OCI-LY1 (cell line): ENCODE data around the gene DPH6.

ENCODE experiments used
- H2AFZ ChIP-seq: fragments of 200-600 bp; sonication (generic), shearing (Covaris generic); 2 replicates; pipeline ENCODE4 v1.6.0; 2014; ENCODE audit warnings: antibody characterized with exemption, mild to moderate bottlenecking, low read length
- H3F3A ChIP-seq: fragments of 200-600 bp; sonication (generic), shearing (Covaris generic); 2 replicates; pipeline ENCODE4 v1.6.0; 2014; ENCODE audit warnings: mild to moderate bottlenecking, antibody characterized with exemption, low read length, moderate library complexity; ENCODE audit not compliant: insufficient read depth
- H3K27ac ChIP-seq: fragments of 200-600 bp; sonication (generic); 2 replicates; pipeline ENCODE4 v1.5.1; 2014; ENCODE audit warnings: low read length, mixed run types, mild to moderate bottlenecking, low read depth; ENCODE audit not compliant: poor library complexity, severe bottlenecking
- H3K27me3 ChIP-seq: fragments of 200-600 bp; sonication (generic); 2 replicates; pipeline ENCODE4 v1.6.0; 2014; ENCODE audit warnings: antibody characterized with exemption, mild to moderate bottlenecking, low read length, moderate library complexity; ENCODE audit not compliant: insufficient read depth
- H3K36me3 ChIP-seq: fragments of 200-600 bp; sonication (generic); 2 replicates; pipeline ENCODE4 v1.6.1; 2014; ENCODE audit warnings: mild to moderate bottlenecking, antibody characterized with exemption, low read length, moderate library complexity, mixed read lengths; ENCODE audit not compliant: insufficient read depth
- H3K4me1 ChIP-seq: fragments of 200-600 bp; sonication (generic); 2 replicates; pipeline ENCODE4 v1.5.1; 2014; ENCODE audit warnings: mild to moderate bottlenecking, low read length, moderate library complexity; ENCODE audit not compliant: insufficient read depth, severe bottlenecking
- H3K4me2 ChIP-seq: fragments of 200-600 bp; sonication (generic), shearing (Covaris generic); 2 replicates; pipeline ENCODE4 v1.6.1; 2014; ENCODE audit warnings: low read length
- H3K4me3 ChIP-seq: fragments of 200-600 bp; sonication (generic); 2 replicates; pipeline ENCODE4 v1.5.1; 2014; ENCODE audit warnings: low read length, low read depth, mild to moderate bottlenecking, mixed read lengths; ENCODE audit not compliant: poor library complexity, severe bottlenecking
- H3K79me2 ChIP-seq: fragments of 200-600 bp; shearing (Covaris generic); 2 replicates; pipeline ENCODE4 v1.6.1; 2016; ENCODE audit warnings: mixed run types, low read length, mixed read lengths; ENCODE audit not compliant: insufficient read depth
- H3K9ac ChIP-seq: fragments of 200-600 bp; sonication (generic), shearing (Covaris generic); 2 replicates; pipeline ENCODE4 v1.6.1; 2014; ENCODE audit warnings: mild to moderate bottlenecking, low read length, mixed read lengths
- H3K9me2 ChIP-seq: fragments of 200-600 bp; sonication (generic), shearing (Covaris generic); 2 replicates; pipeline ENCODE4 v1.6.1; 2014; ENCODE audit warnings: low read depth, mild to moderate bottlenecking, low read length, mixed read lengths
- H3K9me3 ChIP-seq: fragments of 200-600 bp; shearing (Covaris generic); 2 replicates; pipeline ENCODE4 v1.6.1; 2014; ENCODE audit warnings: low read length, mixed read lengths
- H4K20me1 ChIP-seq: fragments of 200-600 bp; sonication (generic), shearing (Covaris generic); 2 replicates; pipeline ENCODE4 v1.6.0; 2016; ENCODE audit warnings: mild to moderate bottlenecking, low read length; ENCODE audit not compliant: insufficient read depth
- CTCF ChIP-seq: fragments of 200-600 bp; sonication (generic), shearing (Covaris generic); IDR thresholded peaks from 2 replicates; pipeline ENCODE4 v1.5.1; 2017; ENCODE audit warnings: mild to moderate bottlenecking, antibody characterized with exemption, low read length, moderate library complexity, mixed read lengths
- EZH2 ChIP-seq: fragments of 200-600 bp; sonication (generic), shearing (Covaris generic); IDR thresholded peaks from 2 replicates; pipeline ENCODE4 v1.8.0; 2017; ENCODE audit warnings: borderline replicate concordance, mixed run types, mild to moderate bottlenecking, antibody characterized with exemption, low read length, moderate library complexity, mixed read lengths

The DPH6 gene

GRCh38 chr15:35491173-35491572 lies 54.8 kb downstream of the DPH6 start:
- Histone ChIP-seq H3K9me3 (no peaks in the 10 kb centered on the region), H3K36me3 (no peaks in the 10 kb centered on the region; the same call in 1 of the 2 replicates), H3K4me3 (no peak overlapping the region), H3K9ac (no peak overlapping the region), H3K4me2 (no peak overlapping the region), H3K27me3 (no peaks in the 10 kb centered on the region), H3K79me2 (no peaks in the 10 kb centered on the region), H3K27ac (no peak overlapping the region), H3F3A (no peaks in the 10 kb centered on the region), H3K9me2 (no peaks in the 10 kb centered on the region), H3K4me1 (no peaks in the 10 kb centered on the region), H2AFZ (no peak overlapping the region), H4K20me1 (no peaks in the 10 kb centered on the region)
- TF ChIP-seq CTCF, result no peak
- TF ChIP-seq EZH2, result no peak

GRCh38 chr15:35490511-35490910 lies 55.5 kb downstream of the DPH6 start:
- H3K4me3 ChIP-seq, result no peak overlapping the region
- H3K27me3 ChIP-seq, result no peaks in the 10 kb centered on the region
- H3K9me2 ChIP-seq, result no peaks in the 10 kb centered on the region
- H4K20me1 ChIP-seq, result no peaks in the 10 kb centered on the region
- H3K79me2 ChIP-seq, result no peaks in the 10 kb centered on the region
- no peaks in the 10 kb centered on the region; the same call in 1 of the 2 replicates for H3K36me3 ChIP-seq
- H2AFZ ChIP-seq, result no peak overlapping the region
- H3F3A ChIP-seq, result no peaks in the 10 kb centered on the region
- H3K27ac ChIP-seq, result no peak overlapping the region
- H3K9me3 ChIP-seq, result no peaks in the 10 kb centered on the region
- no peak overlapping the region for H3K4me2 ChIP-seq
- TF ChIP-seq CTCF (no peak), EZH2 (no peak)
- H3K4me1 ChIP-seq, result no peaks in the 10 kb centered on the region
- no peak overlapping the region for H3K9ac ChIP-seq

- no peak overlapping the region for H2AFZ ChIP-seq
- no peaks in the 10 kb centered on the region for H3F3A ChIP-seq
- H3K9me3 ChIP-seq, result no peaks in the 10 kb centered on the region
- no peak overlapping the region for H3K9ac ChIP-seq
- H3K4me2 ChIP-seq, result no peak overlapping the region
- H3K79me2 ChIP-seq, result no peaks in the 10 kb centered on the region
- no peaks in the 10 kb centered on the region for H3K27me3 ChIP-seq
- no peaks in the 10 kb centered on the region for H4K20me1 ChIP-seq
- peaks cover 4% of the 10 kb centered on the region; the same call in 1 of the 2 replicates for H3K36me3 ChIP-seq
- no peak overlapping the region for H3K27ac ChIP-seq
- no peaks in the 10 kb centered on the region for H3K4me1 ChIP-seq
- TF ChIP-seq EZH2 (no peak), CTCF (no peak)
- H3K4me3 ChIP-seq, result no peak overlapping the region
- no peaks in the 10 kb centered on the region for H3K9me2 ChIP-seq
Observed at GRCh38 chr15:35487417-35487816, 58.5 kb downstream of the DPH6 start.
